ENCODE measurements around the gene GPAT3.

Gene GPAT3

GRCh38 chr4:83644677-83645659, 109.1 kb downstream of the GPAT3 start:
- peak in 1 of 2 donors; percentile 30 for DNase-seq (ENCODE audit: low read depth in 2 of 2)

- no peak for DNase-seq (ENCODE audit: low read depth in 2 of 2)
These were observed 110.8 kb downstream of the GPAT3 start for GRCh38 chr4:83646538-83647239.

GRCh38 chr4:83651846-83652245, 115.9 kb downstream of the GPAT3 start:
- no peak for DNase-seq (ENCODE audit: low read depth in 2 of 2)
